GM21529 (cell line): ENCODE measurements around the gene ERC1.

Experiments used
- ATAC-seq: cut with Tn5 transposase; IDR thresholded peaks from one replicate; pipeline ENCODE4 v1.9.1; 2021; ENCODE audit not compliant: unreplicated experiment

ERC1 gene

DNA sequence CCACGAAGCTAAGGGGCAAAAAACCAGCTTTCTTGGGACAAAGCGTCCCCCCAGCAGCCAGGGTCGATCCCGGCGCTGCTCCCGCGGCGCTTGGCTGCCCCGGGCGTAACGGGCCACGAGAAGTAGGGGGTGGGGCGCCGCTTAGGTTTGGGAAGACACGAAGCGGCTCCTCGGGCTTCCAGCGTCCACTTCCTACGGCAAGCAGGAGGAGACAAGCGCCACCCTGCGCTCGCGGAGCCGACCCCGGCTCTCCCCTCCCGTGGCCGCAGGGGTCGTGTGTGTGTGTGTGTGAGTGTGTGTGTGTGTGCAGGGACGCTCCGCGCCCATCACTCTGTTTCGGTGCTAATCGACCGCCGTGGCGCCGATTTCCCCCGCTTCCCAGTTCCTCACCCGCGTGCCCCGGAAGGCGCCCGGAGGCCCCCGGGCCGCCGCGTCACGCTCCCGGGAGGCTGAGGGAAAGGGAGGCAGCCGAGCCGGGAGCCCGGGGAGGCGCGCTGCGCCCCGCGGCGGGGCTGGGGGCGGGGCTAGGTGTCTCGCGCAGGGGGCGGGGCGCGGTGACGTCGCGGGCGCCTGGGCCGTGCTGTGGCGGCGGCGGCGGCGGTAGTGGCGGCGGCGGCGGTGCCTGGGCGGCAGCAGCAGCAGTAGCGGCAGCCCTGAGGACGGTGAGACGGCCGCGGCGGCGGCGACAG, at the start of gene ERC1:
Gene ERC1, plus strand, starts transcription at position 563 of the 689 bp plus-strand sequence. CDS start 36,681 bp downstream, outside the sequence.
- ATAC-seq: peak; percentile 83

DNA sequence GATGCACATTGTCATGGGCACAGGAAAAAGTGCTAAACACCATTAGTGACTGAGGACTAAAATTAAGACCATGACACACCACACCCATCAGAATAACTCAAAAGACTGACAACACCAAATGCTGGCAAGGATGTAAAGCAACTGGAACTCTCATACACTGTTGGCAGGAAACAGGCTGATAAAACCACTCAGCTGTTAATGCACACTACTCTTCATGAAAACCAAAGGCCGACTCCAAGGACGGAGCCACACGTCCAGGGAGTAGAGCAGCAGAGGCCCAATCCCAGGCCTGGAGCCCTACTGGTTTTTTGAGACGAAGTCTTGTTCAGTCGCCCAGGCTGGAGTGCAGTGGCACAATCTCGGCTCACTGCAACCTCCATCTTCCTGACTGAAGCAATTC, 48.0 kb upstream of the ERC1 start:
- no peak for ATAC-seq

- ATAC-seq: no peak
Observed at GRCh38 chr12:944211-944610, 46.8 kb upstream of the ERC1 start.

DNA sequence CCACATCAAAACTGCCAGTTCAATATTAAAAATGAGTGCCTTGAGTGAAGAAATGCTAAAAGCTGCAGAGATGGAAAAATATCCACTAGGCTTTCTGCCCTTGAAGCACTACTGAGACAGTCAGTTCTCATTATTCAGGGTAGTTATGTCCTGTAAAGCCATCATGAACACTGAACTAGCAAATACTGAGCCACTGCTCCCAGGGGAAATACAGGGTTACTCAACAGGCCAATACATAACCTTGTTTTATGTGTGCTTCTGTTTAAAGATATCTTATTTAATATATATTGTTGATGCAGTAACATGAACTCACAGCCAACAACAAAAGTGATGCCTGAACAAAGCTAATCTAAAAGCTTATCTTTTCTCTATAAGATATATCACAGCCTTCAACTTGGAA, 44.8 kb upstream of the ERC1 start:
- no peak for ATAC-seq

DNA sequence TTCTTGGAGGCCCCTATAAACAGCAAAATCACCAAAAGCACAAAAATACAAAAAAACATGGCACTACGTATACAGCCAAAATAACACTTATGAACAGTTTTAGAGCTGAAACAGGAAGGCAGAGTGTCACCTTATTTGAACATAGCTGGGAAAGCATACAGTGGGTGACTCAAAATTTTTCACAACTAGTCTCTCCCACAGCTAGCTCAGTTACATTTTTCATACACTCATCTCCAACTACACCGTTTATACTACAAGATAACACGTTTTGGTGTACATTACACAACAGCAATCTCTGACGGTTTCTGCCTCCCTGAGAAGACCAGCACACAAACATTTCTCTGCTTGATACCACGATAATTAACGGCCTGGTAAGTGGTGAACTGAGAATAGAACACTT, 44.4 kb upstream of the ERC1 start:
- no peak for ATAC-seq

DNA sequence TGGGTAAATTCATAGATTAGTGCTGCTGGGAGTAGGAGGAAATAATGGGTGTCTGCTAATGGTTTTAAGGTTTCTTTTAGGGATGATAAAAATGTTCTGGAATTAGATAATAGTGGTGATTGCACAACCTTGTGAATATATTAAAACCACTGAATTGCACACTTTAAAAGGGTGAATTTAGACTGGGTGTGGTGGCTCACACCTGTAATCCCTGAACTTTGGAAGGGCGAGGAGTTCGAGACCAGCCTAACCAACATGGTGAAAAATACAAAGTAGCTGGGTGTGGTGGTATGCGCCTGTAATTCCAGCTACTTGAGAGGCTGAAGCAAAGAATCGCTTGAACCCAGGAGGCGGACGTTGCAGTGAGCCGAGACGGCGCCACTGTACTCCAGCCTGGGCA, 42.8 kb upstream of the ERC1 start:
- no peak for ATAC-seq

GRCh38 chr12:949453-950191, 41.4 kb upstream of the ERC1 start, which contains the start of gene RAD52:
TSS of gene RAD52 (minus strand) at chr12:949694. CDS start at chr12:933058, 16,636 bp downstream.
- ATAC-seq: peak; percentile 89

DNA sequence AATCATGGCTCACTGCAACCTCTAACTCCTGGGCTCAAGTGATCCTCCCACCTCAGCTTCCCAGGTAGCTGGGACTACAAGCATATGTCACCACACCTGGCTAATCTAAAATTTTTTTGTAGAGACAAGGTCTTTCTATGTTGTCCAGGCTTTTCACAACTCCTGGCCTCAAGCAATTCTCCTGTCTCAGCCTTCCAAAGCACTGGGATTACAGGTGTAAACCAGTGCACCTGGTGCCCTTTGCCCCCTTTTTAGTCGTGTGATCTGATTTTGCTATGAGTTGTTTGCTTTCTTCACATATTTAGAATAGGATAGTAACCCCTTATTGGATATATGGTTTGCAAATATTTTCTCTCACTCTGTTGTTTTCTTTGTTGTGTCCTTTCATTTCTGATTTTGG, 39.8 kb upstream of the ERC1 start:
- ATAC-seq: no peak

DNA sequence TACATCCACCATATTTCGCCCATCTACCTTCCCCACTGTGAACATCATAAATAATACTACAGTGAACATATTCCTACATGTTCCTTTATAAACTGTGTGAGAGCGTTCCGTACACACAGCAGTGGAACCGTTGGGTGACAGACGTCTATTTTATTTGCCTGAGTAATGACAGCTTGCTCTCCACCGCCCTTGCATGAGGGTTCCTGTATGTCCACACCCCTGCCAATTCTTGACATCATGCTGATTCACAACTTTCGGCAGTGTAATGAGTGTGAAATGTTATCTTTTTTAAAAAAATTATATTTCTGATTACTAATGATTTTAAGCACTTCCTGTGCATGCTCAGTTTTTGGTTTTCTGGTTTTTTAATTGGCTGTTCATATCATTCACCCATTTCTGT, 37.2 kb upstream of the ERC1 start:
- no peak for ATAC-seq

- no peak for ATAC-seq
Observed at GRCh38 chr12:954741-955140, 36.3 kb upstream of the ERC1 start.

DNA sequence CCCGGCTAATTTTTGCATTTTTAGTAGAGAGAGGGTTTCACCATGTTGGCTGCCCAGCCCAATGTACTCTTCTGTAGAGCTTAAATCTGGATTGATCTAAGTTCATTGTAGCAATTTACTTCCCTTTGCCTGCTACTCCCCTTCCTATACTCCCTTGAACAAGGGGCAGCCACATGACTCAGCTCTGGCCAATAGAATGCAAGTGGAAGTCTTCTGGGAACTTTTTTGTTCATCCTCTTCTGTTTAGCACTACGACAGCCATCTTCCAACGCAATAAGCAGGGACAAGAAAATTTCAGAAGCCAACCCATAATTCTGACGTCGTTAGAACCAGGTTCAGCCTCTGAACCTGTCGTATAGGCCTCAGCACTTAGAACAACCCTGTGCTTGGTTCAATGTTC, 35.1 kb upstream of the ERC1 start:
- no peak for ATAC-seq

DNA sequence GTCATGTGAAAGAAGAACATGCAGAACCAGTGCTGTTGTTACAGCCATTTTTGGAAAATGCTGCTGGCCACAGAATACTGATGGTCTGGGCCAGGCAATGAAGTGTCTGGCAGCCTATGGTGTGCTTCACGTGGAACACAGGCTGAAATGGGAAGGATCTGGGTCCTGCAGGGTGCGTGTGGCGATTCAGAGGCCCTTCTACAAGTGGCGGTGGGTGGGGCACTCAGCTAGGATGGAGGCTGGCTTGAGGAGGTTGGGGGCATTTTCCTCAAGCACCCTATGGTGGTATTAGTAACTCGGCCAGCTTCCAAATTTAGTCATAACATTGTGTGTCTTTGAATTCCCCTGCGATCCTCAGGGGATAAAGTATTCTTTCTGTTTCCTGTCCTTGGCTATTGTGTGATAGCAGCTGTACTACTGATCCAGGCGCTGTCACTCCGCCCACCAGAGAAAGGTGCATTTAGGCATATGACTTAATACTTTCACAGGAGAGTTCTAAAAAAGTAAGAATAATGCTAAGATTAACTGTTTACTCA, 32.4 kb upstream of the ERC1 start:
- peak; percentile 81 for ATAC-seq

GRCh38 chr12:966724-967123, 24.3 kb upstream of the ERC1 start:
- no peak for ATAC-seq

GRCh38 chr12:967641-968040, 23.4 kb upstream of the ERC1 start:
- no peak for ATAC-seq

- ATAC-seq: no peak
Observed at GRCh38 chr12:968545-968944, 22.5 kb upstream of the ERC1 start.

DNA sequence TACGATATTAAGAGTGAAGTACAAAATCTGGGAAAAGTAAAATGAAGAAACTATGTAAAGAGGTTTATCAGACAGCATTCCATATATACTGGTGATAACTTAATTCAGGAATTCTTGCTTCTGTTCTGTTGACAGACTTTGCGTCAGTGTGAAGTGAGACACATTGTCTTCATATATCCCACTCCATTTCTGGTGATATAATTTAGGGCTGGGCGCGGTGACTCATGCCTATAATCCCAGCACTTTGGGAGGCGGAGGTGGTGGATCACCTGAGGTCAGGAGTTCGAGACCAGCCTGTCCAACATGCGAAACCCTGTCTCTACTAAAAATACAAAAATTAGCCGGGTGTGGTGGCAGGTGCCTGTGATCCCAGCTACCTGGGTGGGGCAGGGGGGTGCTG, 21.2 kb upstream of the ERC1 start:
- ATAC-seq: no peak

DNA sequence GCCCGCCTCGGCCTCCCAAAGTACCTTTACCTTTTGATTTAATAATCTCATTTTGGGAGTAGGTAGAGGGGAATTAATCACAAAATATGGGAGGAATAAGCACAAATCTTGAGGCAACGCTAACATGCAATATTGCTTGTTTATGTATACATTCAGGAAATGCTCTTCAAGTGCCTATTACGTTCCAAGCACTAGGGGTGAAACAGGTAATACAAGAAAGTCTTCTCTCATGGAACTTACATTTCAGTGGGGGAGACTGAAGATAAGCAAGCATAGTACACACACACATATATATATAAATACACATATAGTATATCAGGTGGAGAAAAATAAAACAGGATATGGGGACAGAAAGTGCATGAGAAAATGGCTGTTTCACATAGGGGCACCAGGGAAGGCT, 19.0 kb upstream of the ERC1 start:
- no peak for ATAC-seq

DNA sequence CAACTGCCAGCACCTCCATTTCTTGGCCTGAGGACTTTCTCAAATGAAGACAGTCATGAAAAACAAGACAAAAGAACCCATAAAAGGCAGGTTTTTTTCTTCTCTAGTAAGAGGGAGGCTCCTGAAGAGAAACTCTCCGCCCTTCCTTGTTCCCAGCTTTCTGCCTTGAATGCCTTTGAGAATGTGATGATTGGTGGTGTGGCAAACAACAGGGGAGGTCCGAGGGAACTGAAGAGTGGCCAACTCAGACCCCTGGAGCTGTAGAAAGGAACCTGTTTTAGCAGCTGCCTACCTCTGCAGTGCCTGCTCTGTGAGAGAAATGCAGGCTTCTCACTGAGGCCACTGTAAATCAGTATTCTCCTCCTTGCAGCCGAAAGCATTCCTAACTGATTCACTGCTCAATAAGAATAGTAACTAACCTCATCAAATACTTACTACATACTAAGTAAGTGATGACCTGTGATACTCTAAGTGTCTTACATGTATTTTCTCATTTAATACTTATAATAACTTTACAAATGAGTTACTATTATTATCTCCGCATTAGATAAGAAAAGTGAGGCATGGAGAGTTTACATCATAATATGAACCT, 16.7 kb upstream of the ERC1 start:
- ATAC-seq: no peak

GRCh38 chr12:976644-977043, 14.4 kb upstream of the ERC1 start:
- ATAC-seq: no peak

GRCh38 chr12:977156-977555, 13.9 kb upstream of the ERC1 start:
- no peak for ATAC-seq

DNA sequence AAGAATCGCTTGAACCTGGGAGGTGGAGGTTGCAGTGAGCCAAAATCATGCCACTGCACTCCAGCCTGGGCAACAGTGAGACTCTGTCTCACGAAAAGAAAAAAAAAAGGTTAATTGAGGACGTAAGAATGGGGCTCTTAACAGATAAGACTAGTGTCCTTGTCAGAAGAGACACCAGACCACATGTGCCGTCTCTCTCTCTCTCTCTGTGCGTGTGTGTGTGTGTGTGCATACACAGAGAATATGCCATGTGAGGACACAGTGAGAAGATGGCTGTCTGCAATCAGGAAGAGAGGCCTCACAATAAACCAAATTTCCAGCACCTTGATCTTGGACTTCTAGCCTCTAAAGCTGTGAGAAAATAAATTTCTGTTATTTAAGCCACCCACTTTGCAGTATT, 11.7 kb upstream of the ERC1 start:
- no peak for ATAC-seq
